Common myeloid progenitor, CD34-positive (primary cell): ENCODE data around the gene MYO1H.
"Not testable (repeated sequence)": the region's sequence is repeated elsewhere in the genome, so short reads cannot be mapped to it uniquely, and the experiment has no call there.

Experiments used
- CTCF ChIA-PET: fragments of 350-600 bp; sonication (Branson Sonifier 250); formaldehyde crosslinking; loops from one replicate; lab custom pipeline; 2021; ENCODE audit warnings: antibody characterized with exemption; lab: Charles Lee
- POLR2A ChIA-PET: fragments of 350-600 bp; sonication (Branson Sonifier 250); formaldehyde crosslinking; loops from one replicate; lab custom pipeline; 2021; ENCODE audit warnings: antibody characterized with exemption; lab: Charles Lee
- DNase-seq, 3 donors: peaks; one replicate each; pipeline versions ENCODE4 v3.0.0 to v3.0.0-alpha.2; 2013
- H3K27ac ChIP-seq, 2 experiments: 1 replicate in 1 of 2; 2 replicates in 1 of 2; pipeline ENCODE4 v1.7.0; 2013; ENCODE audit warnings: inconsistent platforms in 2 of 2, low read length in 2 of 2, mild to moderate bottlenecking in 2 of 2, low read depth in 1 of 2, moderate library complexity in 1 of 2; ENCODE audit not compliant: severe bottlenecking in 2 of 2, insufficient read depth in 1 of 2, poor library complexity in 1 of 2
- H3K27me3 ChIP-seq, 5 experiments: replicated peaks in 2 of 5; 1 replicate in 3 of 5; 2 replicates in 2 of 5; pipeline versions ENCODE4 v1.6.1 to v1.7.0; 2013; ENCODE audit warnings: low read length in 4 of 5, mild to moderate bottlenecking in 2 of 5, moderate library complexity in 2 of 5, inconsistent platforms in 1 of 5; ENCODE audit not compliant: insufficient read depth in 5 of 5, control insufficient read depth in 4 of 5
- H3K36me3 ChIP-seq, 4 experiments: 1 replicate in 2 of 4; 2 replicates in 2 of 4; pipeline versions ENCODE4 v1.6.1 to v1.7.0; 2013; ENCODE audit warnings: low read length in 3 of 4, control low read depth in 1 of 4, mild to moderate bottlenecking in 1 of 4; ENCODE audit not compliant: control insufficient read depth in 4 of 4, insufficient read depth in 4 of 4
- H3K4me1 ChIP-seq, 4 experiments: 1 replicate in 3 of 4; 2 replicates in 1 of 4; pipeline versions ENCODE4 v1.6.1 to v1.7.1; 2013; ENCODE audit warnings: low read length in 3 of 4, mild to moderate bottlenecking in 3 of 4, control low read depth in 1 of 4, inconsistent platforms in 1 of 4, moderate library complexity in 1 of 4; ENCODE audit not compliant: control insufficient read depth in 4 of 4, insufficient read depth in 4 of 4; ENCODE audit errors: control extremely low read depth in 1 of 4
- H3K4me3 ChIP-seq, 7 experiments: 1 replicate in 4 of 7; 2 replicates in 3 of 7; pipeline versions ENCODE4 v1.5.1 to v1.7.0; 2013; ENCODE audit warnings: mild to moderate bottlenecking in 7 of 7, low read length in 6 of 7, moderate library complexity in 6 of 7, inconsistent platforms in 2 of 7, low read depth in 2 of 7, control low read depth in 1 of 7; ENCODE audit not compliant: insufficient read depth in 4 of 7, control insufficient read depth in 1 of 7; ENCODE audit errors: extremely low read depth in 1 of 7
- H3K9me3 ChIP-seq, 5 experiments: 1 replicate in 4 of 5; 2 replicates in 1 of 5; pipeline versions ENCODE4 v1.6.1 to v1.7.1; 2013; ENCODE audit warnings: low read length in 4 of 5, mild to moderate bottlenecking in 2 of 5, inconsistent platforms in 1 of 5, low read depth in 1 of 5, moderate library complexity in 1 of 5; ENCODE audit not compliant: control insufficient read depth in 4 of 5, insufficient read depth in 2 of 5; ENCODE audit errors: control extremely low read depth in 1 of 5
- WGBS: methylation state at CpG from one replicate; pipeline ENCODE4 v1.1.5; 2013; ENCODE audit not compliant: insufficient coverage; 5-methylcytosine and 5-hydroxymethylcytosine counted together

The MYO1H gene

GRCh38 chr12:109387425-109388166, 39.9 kb downstream of the MYO1H start:
- no peak overlapping the region for H3K27ac ChIP-seq
- no peak overlapping the region for H3K4me3 ChIP-seq
- CTCF ChIA-PET: interaction anchor here (0.6 to 2.6 kb wide), 15 partner anchors 10 to 805 kb away, joined by 3 to 17 read pairs (median 3); no protein-coding TSS in a partner anchor
- POLR2A ChIA-PET: no interaction called here
- H3K4me1 ChIP-seq: no peaks in the 10 kb centered on the region
- H3K27me3 ChIP-seq: peaks cover 0 to 3% (median 0%) of the 10 kb centered on the region in 5 experiments
- H3K9me3 ChIP-seq: no peaks in the 10 kb centered on the region
- no peaks in the 10 kb centered on the region for H3K36me3 ChIP-seq
- 91% methylated on average over 6 of the region's 9 CpGs for WGBS
- DNase-seq: peak; percentile 48 to 67 (median 66)

GRCh38 chr12:109388167-109388563, 40.5 kb downstream of the MYO1H start:
- Histone ChIP-seq H3K36me3 (no peaks in the 10 kb centered on the region), H3K9me3 (no peaks in the 10 kb centered on the region), H3K27ac (no peak overlapping the region), H3K4me1 (no peaks in the 10 kb centered on the region), H3K4me3 (no peak overlapping the region), H3K27me3 (peaks cover 0 to 3% (median 0%) of the 10 kb centered on the region in 5 experiments)
- ChIA-PET CTCF (interaction anchor here (0.6 to 2.6 kb wide), 11 partner anchors 9 to 806 kb away, joined by 3 to 17 read pairs (median 3); no protein-coding TSS in a partner anchor), POLR2A (no interaction called here)
- DNase-seq: no peak
- WGBS: 100% methylated on average over 3 of the region's 3 CpGs

GRCh38 chr12:109389146-109389545, 41.4 kb downstream of the MYO1H start:
- WGBS: 95% methylated on average over 4 of the region's 4 CpGs
- no peaks in the 10 kb centered on the region for H3K36me3 ChIP-seq
- H3K4me3 ChIP-seq: no peak overlapping the region
- DNase-seq: peak in 2 of 3 donors; percentile 27 to 30
- ChIA-PET POLR2A (no interaction called here), CTCF (interaction anchor here (0.9 to 1.4 kb wide), 7 partner anchors 10 to 277 kb away, joined by 3 to 4 read pairs (median 3); no protein-coding TSS in a partner anchor)
- H3K27me3 ChIP-seq: peaks cover 0 to 2% (median 0%) of the 10 kb centered on the region in 5 experiments
- H3K4me1 ChIP-seq: no peaks in the 10 kb centered on the region
- no peaks in the 10 kb centered on the region for H3K9me3 ChIP-seq
- H3K27ac ChIP-seq: no peak overlapping the region

- no peak overlapping the region for H3K27ac ChIP-seq
- DNase-seq: peak; percentile 54 to 77 (median 70)
- no peaks in the 10 kb centered on the region for H3K36me3 ChIP-seq
- no peaks in the 10 kb centered on the region for H3K27me3 ChIP-seq
- CTCF ChIA-PET: interaction anchor here (0.7 to 1.6 kb wide), 7 partner anchors 13 to 282 kb away, joined by 3 to 4 read pairs (median 3); no protein-coding TSS in a partner anchor
- no peaks in the 10 kb centered on the region for H3K4me1 ChIP-seq
- no peaks in the 10 kb centered on the region for H3K9me3 ChIP-seq
- WGBS: 74% methylated on average over 3 of the region's 8 CpGs
- H3K4me3 ChIP-seq: no peak overlapping the region
- POLR2A ChIA-PET: no interaction called here
Observed at GRCh38 chr12:109393437-109394345, 46.0 kb downstream of the MYO1H start.

- Histone ChIP-seq H3K27me3 (no peaks in the 10 kb centered on the region), H3K36me3 (no peaks in the 10 kb centered on the region), H3K27ac (no peak overlapping the region), H3K9me3 (no peaks in the 10 kb centered on the region), H3K4me3 (no peak overlapping the region), H3K4me1 (no peaks in the 10 kb centered on the region)
- no peak for DNase-seq
- POLR2A ChIA-PET: no interaction called here
- WGBS: 94% methylated on average over 4 of the region's 5 CpGs
- CTCF ChIA-PET: interaction anchor here (1.0 to 1.5 kb wide), 3 partner anchors 8 to 131 kb away, joined by 3 to 6 read pairs (median 4); no protein-coding TSS in a partner anchor
Observed at GRCh38 chr12:109394891-109395290, 47.2 kb downstream of the MYO1H start.

GRCh38 chr12:109404841-109405240, 57.1 kb downstream of the MYO1H start:
- H3K9me3 ChIP-seq, H3K4me3 ChIP-seq, DNase-seq, H3K4me1 ChIP-seq, POLR2A ChIA-PET, H3K27me3 ChIP-seq, H3K36me3 ChIP-seq, H3K27ac ChIP-seq, CTCF ChIA-PET: not testable (repeated sequence)
- WGBS: 100% methylated on average over 2 of the region's 2 CpGs
